Neural cell (in vitro differentiated cells): ENCODE measurements around the gene RASGRP1. TPM values are rescaled to one million over a fixed set of nuclear protein-coding genes. Genes with fewer than 3 reads are reported as not detected.

Experiments used
- H2AFZ ChIP-seq: fragments of 200-600, 300-800 bp; sonication (generic), shearing (Covaris generic); 2 replicates; pipeline ENCODE4 v1.6.0; 2014; ENCODE audit warnings: low read depth, mild to moderate bottlenecking, antibody characterized with exemption, low read length, moderate library complexity
- H3F3A ChIP-seq: fragments of 200-600 bp; shearing (Covaris generic); 2 replicates; pipeline ENCODE4 v1.6.1; 2016; ENCODE audit warnings: mild to moderate bottlenecking, moderate library complexity, mixed read lengths, antibody characterized with exemption, low read length; ENCODE audit not compliant: insufficient read depth, poor library complexity, severe bottlenecking
- H3K27ac ChIP-seq: fragments of 200-600, 300-800 bp; sonication (generic), shearing (Covaris generic); 2 replicates; pipeline ENCODE4 v1.5.1; 2014; ENCODE audit warnings: mild to moderate bottlenecking, low read length, moderate library complexity
- H3K27me3 ChIP-seq: fragments of 300-800, 200-600 bp; sonication (generic), shearing (Covaris generic); 2 replicates; pipeline ENCODE4 v1.6.0; 2014; ENCODE audit warnings: mild to moderate bottlenecking, low read depth, low read length, moderate library complexity; ENCODE audit not compliant: insufficient read depth
- H3K36me3 ChIP-seq: fragments of 300-800, 200-600 bp; sonication (generic), shearing (Covaris generic); 2 replicates; pipeline ENCODE4 v1.5.1; 2014; ENCODE audit warnings: mild to moderate bottlenecking, antibody characterized with exemption, low read length, moderate library complexity; ENCODE audit not compliant: insufficient read depth
- H3K4me2 ChIP-seq: fragments of 300-800, 200-600 bp; sonication (generic), shearing (Covaris generic); 2 replicates; pipeline ENCODE4 v1.6.0; 2014; ENCODE audit warnings: mild to moderate bottlenecking, low read length
- H3K4me3 ChIP-seq: fragments of 300-800, 200-600 bp; sonication (generic), shearing (Covaris generic); 2 replicates; pipeline ENCODE4 v1.5.1; 2014; ENCODE audit warnings: mild to moderate bottlenecking, low read length, moderate library complexity
- H3K79me2 ChIP-seq: fragments of 200-600 bp; shearing (Covaris generic); replicated peaks from 2 replicates; pipeline ENCODE4 v1.6.0; 2014; ENCODE audit warnings: mild to moderate bottlenecking, low read length, moderate library complexity; ENCODE audit not compliant: insufficient read depth
- H3K9ac ChIP-seq: fragments of 300-800, 200-600 bp; sonication (generic), shearing (Covaris generic); 2 replicates; pipeline ENCODE4 v1.6.1; 2016; ENCODE audit warnings: mild to moderate bottlenecking, low read length, mixed read lengths
- H3K9me2 ChIP-seq: fragments of 200-600 bp; shearing (Covaris generic); 2 replicates; pipeline ENCODE4 v1.6.1; 2016; ENCODE audit warnings: mild to moderate bottlenecking, low read length, mixed read lengths; ENCODE audit not compliant: insufficient read depth
- H3K9me3 ChIP-seq: fragments of 200-600, 300-800 bp; sonication (generic), shearing (Covaris generic); 2 replicates; pipeline ENCODE4 v1.6.1; 2016; ENCODE audit warnings: mild to moderate bottlenecking, mixed run types, low read length, moderate library complexity, mixed read lengths
- H4K20me1 ChIP-seq: fragments of 200-600 bp; shearing (Covaris generic); 2 replicates; pipeline ENCODE4 v1.6.1; 2016; ENCODE audit warnings: mild to moderate bottlenecking, mixed run types; ENCODE audit not compliant: insufficient read depth
- CTCF ChIP-seq: fragments of 450-650 bp; IDR thresholded peaks from 2 replicates; pipeline ENCODE4 v1.5.1; 2014; ENCODE audit warnings: antibody characterized with exemption, mild to moderate bottlenecking, moderate library complexity; ENCODE audit not compliant: poor library complexity, severe bottlenecking
- EP300 ChIP-seq: fragments of 450-650 bp; conservative IDR thresholded peaks from 2 replicates; pipeline ENCODE4 v1.6.1; 2014; ENCODE audit warnings: antibody characterized with exemption, mild to moderate bottlenecking, moderate library complexity; ENCODE audit not compliant: poor library complexity, severe bottlenecking
- EZH2 ChIP-seq: fragments of 200-600, 300-800 bp; shearing (Covaris generic), sonication (generic); IDR thresholded peaks from 2 replicates; pipeline ENCODE4 v1.6.1; 2014; ENCODE audit warnings: antibody characterized with exemption, low read length, borderline replicate concordance, mild to moderate bottlenecking; ENCODE audit not compliant: insufficient read depth, poor library complexity, severe bottlenecking
- MXI1 ChIP-seq: fragments of 450-650 bp; conservative IDR thresholded peaks from 2 replicates; pipeline ENCODE4 v1.6.1; 2014; ENCODE audit warnings: antibody characterized with exemption, mild to moderate bottlenecking; ENCODE audit not compliant: poor library complexity, severe bottlenecking
- POLR2AphosphoS5 ChIP-seq: IDR thresholded peaks from 2 replicates; pipeline ENCODE4 v1.6.1; 2012
- RAD21 ChIP-seq: fragments of 450-650 bp; conservative IDR thresholded peaks from 2 replicates; pipeline ENCODE4 v1.6.1; 2014; ENCODE audit warnings: antibody characterized with exemption, mild to moderate bottlenecking, moderate library complexity
- REST ChIP-seq: IDR thresholded peaks from 2 replicates; pipeline ENCODE4 v1.6.1; 2012; ENCODE audit warnings: borderline replicate concordance
- SMC3 ChIP-seq: fragments of 450-650 bp; conservative IDR thresholded peaks from 2 replicates; pipeline ENCODE4 v1.6.1; 2014; ENCODE audit warnings: antibody characterized with exemption, mild to moderate bottlenecking, moderate library complexity; ENCODE audit not compliant: poor library complexity
- TAF1 ChIP-seq: IDR thresholded peaks from 2 replicates; pipeline ENCODE4 v1.6.1; 2012; ENCODE audit warnings: low read depth
- polyA plus RNA-seq: library from polyadenylated mRNA; depleted of rRNA; stranded (reverse); fragments of >200 nt; gene quantifications from 2 replicates; pipeline ENCODE4 v1.2.3, GENCODE V29; 2014

The RASGRP1 gene
- polyA plus RNA-seq, 1 donor from 2014 or later: 3.1 TPM

- Histone ChIP-seq H3K9ac (no peak overlapping the region), H3K27ac (no peak overlapping the region), H2AFZ (no peak overlapping the region), H3K79me2 (no peaks in the 10 kb centered on the region), H3K4me2 (no peak overlapping the region), H3K27me3 (no peaks in the 10 kb centered on the region), H3K9me3 (no peaks in the 10 kb centered on the region), H3K4me3 (no peak overlapping the region), H3K36me3 (no peaks in the 10 kb centered on the region), H4K20me1 (no peaks in the 10 kb centered on the region), H3F3A (no peaks in the 10 kb centered on the region), H3K9me2 (no peaks in the 10 kb centered on the region)
- TF ChIP-seq EZH2 (no peak), TAF1 (no peak), POLR2AphosphoS5 (no peak), SMC3 (no peak), RAD21 (no peak), CTCF (no peak), REST (no peak), MXI1 (no peak), EP300 (no peak)
These were observed 48.0 kb downstream of the RASGRP1 start for GRCh38 chr15:38516626-38517025.

GRCh38 chr15:38514601-38515000 is 50.0 kb downstream of the RASGRP1 start:
- H4K20me1 ChIP-seq: no peaks in the 10 kb centered on the region
- no peak overlapping the region for H2AFZ ChIP-seq
- H3K79me2 ChIP-seq: no peaks in the 10 kb centered on the region
- no peak overlapping the region for H3K4me2 ChIP-seq
- no peaks in the 10 kb centered on the region for H3K27me3 ChIP-seq
- H3F3A ChIP-seq: no peaks in the 10 kb centered on the region
- H3K9me3 ChIP-seq: no peaks in the 10 kb centered on the region
- no peak overlapping the region for H3K27ac ChIP-seq
- no peaks in the 10 kb centered on the region for H3K36me3 ChIP-seq
- TF ChIP-seq TAF1: no peak
- no peak for TF ChIP-seq REST
- no peak for TF ChIP-seq SMC3
- TF ChIP-seq EP300: no peak
- no peak for TF ChIP-seq MXI1
- TF ChIP-seq CTCF: no peak
- no peak for TF ChIP-seq RAD21
- no peak for TF ChIP-seq EZH2
- no peak for TF ChIP-seq POLR2AphosphoS5
- no peak overlapping the region for H3K4me3 ChIP-seq
- H3K9ac ChIP-seq: no peak overlapping the region
- H3K9me2 ChIP-seq: no peaks in the 10 kb centered on the region
